IMR-90 (cell line): ENCODE results near the gene PATJ.

Experiments used
- CTCF ChIP-seq: conservative IDR thresholded peaks from 2 replicates; pipeline ENCODE4 v1.5.1; 2012; ENCODE audit warnings: mild to moderate bottlenecking, low read depth, low read length, improper control_type of control experiment
- POLR2A ChIP-seq: IDR thresholded peaks from 2 replicates; pipeline ENCODE4 v1.6.1; 2012; ENCODE audit warnings: mild to moderate bottlenecking, low read depth, low read length

- TF ChIP-seq POLR2A (no peak), CTCF (no peak)
Measured at GRCh38 chr1:62089570-62089969, 347.3 kb downstream of the PATJ start.
